H1 (cell line): ENCODE results near the gene BIN2. TPM values are rescaled to one million over a fixed set of nuclear protein-coding genes. Genes with fewer than 3 reads are reported as not detected.

Experiments
- CTCF ChIA-PET: fragments of 300-600 bp; sonication (Branson Sonifier 250); formaldehyde crosslinking; loops from one replicate; lab custom pipeline; 2021; ENCODE audit not compliant: partially characterized antibody; lab: Charles Lee
- POLR2A ChIA-PET: fragments of 300-600 bp; sonication (Branson Sonifier 250); formaldehyde crosslinking; loops from one replicate; lab custom pipeline; 2021; ENCODE audit warnings: inconsistent platforms; ENCODE audit not compliant: partially characterized antibody; lab: Charles Lee
- DNase-seq, 2 experiments: peaks; one replicate each; pipeline versions ENCODE4 v3.0.0 to v3.0.0-alpha.2; 2010 to 2022; ENCODE audit warnings: low spot score in 2 of 2, low read depth in 1 of 2, mixed read lengths in 1 of 2
- FAIRE-seq: peaks from 2 replicates; lab custom pipeline; 2011; peaks lifted over from hg19 to GRCh38; lab: Jason Lieb, UNC
- H2AFZ ChIP-seq: 2 replicates; pipeline ENCODE4 v1.8.1; 2012; ENCODE audit warnings: low read length, inconsistent platforms
- H2AK5ac ChIP-seq: 2 replicates; pipeline ENCODE4 v1.6.1; 2013; ENCODE audit warnings: low read depth, low read length
- H2BK120ac ChIP-seq: replicated peaks from 2 replicates; pipeline ENCODE3; 2013; ENCODE audit warnings: low read depth, low read length, inconsistent platforms
- H2BK12ac ChIP-seq: 2 replicates; pipeline ENCODE4 v1.6.1; 2013; ENCODE audit warnings: low read depth, low read length
- H2BK15ac ChIP-seq: 2 replicates; pipeline ENCODE4 v1.6.1; 2013; ENCODE audit warnings: low read length
- H2BK20ac ChIP-seq: 2 replicates; pipeline ENCODE4 v1.6.1; 2013; ENCODE audit warnings: low read length
- H2BK5ac ChIP-seq: 2 replicates; pipeline ENCODE4 v1.6.1; 2013; ENCODE audit warnings: low read depth, low read length
- H3K14ac ChIP-seq: 2 replicates; pipeline ENCODE4 v1.6.1; 2013; ENCODE audit warnings: inconsistent platforms; ENCODE audit not compliant: insufficient read length
- H3K18ac ChIP-seq: 2 replicates; pipeline ENCODE4 v1.6.1; 2013; ENCODE audit warnings: low read length; ENCODE audit errors: extremely low read depth
- H3K23ac ChIP-seq: 2 replicates; pipeline ENCODE4 v1.6.1; 2013; ENCODE audit warnings: inconsistent platforms; ENCODE audit not compliant: insufficient read length
- H3K23me2 ChIP-seq: 2 replicates; pipeline ENCODE4 v1.6.1; 2013; ENCODE audit warnings: low read depth, low read length
- H3K27ac ChIP-seq: 2 replicates; pipeline ENCODE4 v1.6.1; 2011; ENCODE audit warnings: low read depth, low read length, inconsistent platforms
- H3K27me3 ChIP-seq, 4 experiments: replicated peaks in 1 of 4; 1 replicate in 1 of 4; 2 replicates in 3 of 4; pipeline versions ENCODE4 v1.6.1 to v1.8.1; 2011 to 2013; ENCODE audit warnings: low read length in 3 of 4, mild to moderate bottlenecking in 3 of 4, inconsistent platforms in 2 of 4, mixed read lengths in 2 of 4, moderate library complexity in 1 of 4; ENCODE audit not compliant: control insufficient read depth in 3 of 4, insufficient read depth in 3 of 4; ENCODE audit errors: extremely low read depth in 1 of 4
- H3K36me3 ChIP-seq, 4 experiments: 2 replicates each; pipeline versions ENCODE4 v1.6.1 to v1.8.1; 2011 to 2013; ENCODE audit warnings: mild to moderate bottlenecking in 4 of 4, low read length in 3 of 4, moderate library complexity in 2 of 4, control low read depth in 1 of 4, inconsistent platforms in 1 of 4; ENCODE audit not compliant: insufficient read depth in 4 of 4, control insufficient read depth in 2 of 4
- H3K4ac ChIP-seq: replicated peaks from 2 replicates; pipeline ENCODE3; 2013; ENCODE audit warnings: low read length, low read depth, mixed read lengths, inconsistent platforms; ENCODE audit not compliant: insufficient read length
- H3K4me1 ChIP-seq, 4 experiments: replicated peaks in 1 of 4; 1 replicate in 1 of 4; 2 replicates in 3 of 4; pipeline versions ENCODE4 v1.6.1 to v1.8.1; 2011 to 2013; ENCODE audit warnings: low read length in 3 of 4, inconsistent platforms in 2 of 4, mixed read lengths in 1 of 4; ENCODE audit not compliant: insufficient read depth in 4 of 4, control insufficient read depth in 3 of 4
- H3K4me2 ChIP-seq, 2 experiments: 2 replicates each; pipeline versions ENCODE4 v1.6.1 to v1.8.1; 2011 to 2013; ENCODE audit warnings: low read depth in 2 of 2, low read length in 2 of 2, control low read depth in 1 of 2, inconsistent platforms in 1 of 2, mild to moderate bottlenecking in 1 of 2; ENCODE audit not compliant: insufficient read depth in 1 of 2
- H3K4me3 ChIP-seq, 4 experiments: fragments of 200-600, 300-600 bp in 1 of 4; sonication (generic), shearing (Covaris generic), sonication (Bioruptor Twin) in 1 of 4; 2 replicates each; pipeline versions ENCODE4 v1.5.1 to v1.8.1; 2011 to 2016; ENCODE audit warnings: low read length in 4 of 4, low read depth in 3 of 4, control low read depth in 2 of 4, inconsistent platforms in 2 of 4, mild to moderate bottlenecking in 2 of 4, mixed read lengths in 1 of 4, moderate library complexity in 1 of 4; ENCODE audit not compliant: insufficient read depth in 2 of 4; ENCODE audit errors: extremely low read depth in 1 of 4
- H3K56ac ChIP-seq: replicated peaks from 2 replicates; pipeline ENCODE3; 2013; ENCODE audit warnings: low read depth, mild to moderate bottlenecking, mixed read lengths, low read length, inconsistent platforms; ENCODE audit not compliant: insufficient read length
- H3K79me1 ChIP-seq: 2 replicates; pipeline ENCODE4 v1.6.1; 2013; ENCODE audit warnings: low read depth, low read length, control low read depth
- H3K79me2 ChIP-seq, 2 experiments: 2 replicates each; pipeline versions ENCODE4 v1.6.1 to v1.8.1; 2012 to 2013; ENCODE audit warnings: low read length in 2 of 2, mild to moderate bottlenecking in 2 of 2, inconsistent platforms in 1 of 2; ENCODE audit not compliant: insufficient read depth in 2 of 2, control insufficient read depth in 1 of 2
- H3K9ac ChIP-seq, 4 experiments: replicated peaks in 1 of 4; 1 replicate in 1 of 4; 2 replicates in 3 of 4; pipeline versions ENCODE4 v1.6.1 to v1.8.1; 2011 to 2013; ENCODE audit warnings: low read depth in 3 of 4, low read length in 3 of 4, control low read depth in 2 of 4, mild to moderate bottlenecking in 2 of 4, moderate library complexity in 2 of 4, inconsistent platforms in 1 of 4; ENCODE audit errors: extremely low read depth in 1 of 4
- H3K9me3 ChIP-seq, 2 experiments: 2 replicates each; pipeline versions ENCODE4 v1.6.1 to v1.8.1; 2012 to 2013; ENCODE audit warnings: mild to moderate bottlenecking in 2 of 2, moderate library complexity in 2 of 2, control low read depth in 1 of 2, inconsistent platforms in 1 of 2, low read depth in 1 of 2, low read length in 1 of 2, mixed read lengths in 1 of 2; ENCODE audit not compliant: insufficient read depth in 2 of 2
- H4K20me1 ChIP-seq, 2 experiments: replicated peaks in 1 of 2; 2 replicates each; pipeline versions ENCODE3 to v1.8.1; 2011 to 2013; ENCODE audit warnings: inconsistent platforms in 2 of 2, low read length in 2 of 2, mild to moderate bottlenecking in 1 of 2; ENCODE audit not compliant: insufficient read depth in 2 of 2, control insufficient read depth in 1 of 2
- H4K5ac ChIP-seq: 2 replicates; pipeline ENCODE4 v1.6.1; 2013; ENCODE audit warnings: low read length, low read depth, mixed read lengths, inconsistent platforms; ENCODE audit not compliant: insufficient read length
- H4K8ac ChIP-seq: 2 replicates; pipeline ENCODE4 v1.8.0; 2013; ENCODE audit warnings: mild to moderate bottlenecking, moderate library complexity, low read length, inconsistent platforms; ENCODE audit not compliant: insufficient read depth; ENCODE audit errors: extremely low read depth
- H4K91ac ChIP-seq: replicated peaks from 2 replicates; pipeline ENCODE3; 2013; ENCODE audit warnings: low read length, mixed read lengths, inconsistent platforms; ENCODE audit not compliant: insufficient read length
- POLR2A ChIP-seq, 2 experiments: IDR thresholded peaks; 1 replicate in 1 of 2; 2 replicates in 1 of 2; pipeline ENCODE4 v1.6.1; 2011; ENCODE audit warnings: low read depth in 2 of 2, low read length in 2 of 2, mild to moderate bottlenecking in 2 of 2; ENCODE audit errors: control extremely low read depth in 1 of 2
- POLR2AphosphoS5 ChIP-seq: IDR thresholded peaks from 2 replicates; pipeline ENCODE4 v1.6.1; 2011; ENCODE audit warnings: low read depth, low read length
- SIX5 ChIP-seq: IDR thresholded peaks from 2 replicates; pipeline ENCODE4 v1.6.1; 2011; ENCODE audit warnings: mild to moderate bottlenecking, low read depth, low read length
- WGBS, 2 experiments: shearing (Covaris generic) in 1 of 2; methylation state at CpG; one replicate each; pipeline versions ENCODE4 v1.1.6 to v1.1.7; 2013 to 2015; ENCODE audit warnings: low lambda C conversion rate in 2 of 2, mixed read lengths in 2 of 2, inconsistent platforms in 1 of 2, low coverage in 1 of 2, missing lambda C conversion rate in 1 of 2; ENCODE audit not compliant: insufficient replicate concordance in 2 of 2, insufficient coverage in 1 of 2, insufficient read length in 1 of 2; ENCODE audit errors: extremely low coverage in 1 of 2, missing lambda C conversion rate in 1 of 2; 5-methylcytosine and 5-hydroxymethylcytosine counted together
- polyA plus RNA-seq, 7 experiments: library from polyadenylated mRNA; depleted of rRNA in 3 of 7; stranded (reverse) in 5 of 7; unstranded in 2 of 7; fragments of >200 nt in 5 of 7; fragments of 200-250 nt in 2 of 7; gene quantifications; 1 replicate in 5 of 7; 2 replicates in 1 of 7; 4 replicates in 1 of 7; pipeline versions ENCODE4 v1.2.1 to v1.2.3, GENCODE V29; 2011 to 2013; ENCODE audit warnings: missing spikeins in 2 of 7, mixed read lengths in 2 of 7
- total RNA-seq: library from RNA; stranded (reverse); fragmentation: NEBNext Ultra II Directional; extraction: Animal tissue kit (Norgen Biotek cat#: 25700); gene quantifications from 2 replicates; pipeline ENCODE4 v1.2.1, GENCODE V29; 2021

Gene BIN2
- total and polyA plus RNA-seq, 2 of the 8 experiments (the other 6 are each of a cell fraction or from before 2014, with no cell fraction given): not detected

DNA sequence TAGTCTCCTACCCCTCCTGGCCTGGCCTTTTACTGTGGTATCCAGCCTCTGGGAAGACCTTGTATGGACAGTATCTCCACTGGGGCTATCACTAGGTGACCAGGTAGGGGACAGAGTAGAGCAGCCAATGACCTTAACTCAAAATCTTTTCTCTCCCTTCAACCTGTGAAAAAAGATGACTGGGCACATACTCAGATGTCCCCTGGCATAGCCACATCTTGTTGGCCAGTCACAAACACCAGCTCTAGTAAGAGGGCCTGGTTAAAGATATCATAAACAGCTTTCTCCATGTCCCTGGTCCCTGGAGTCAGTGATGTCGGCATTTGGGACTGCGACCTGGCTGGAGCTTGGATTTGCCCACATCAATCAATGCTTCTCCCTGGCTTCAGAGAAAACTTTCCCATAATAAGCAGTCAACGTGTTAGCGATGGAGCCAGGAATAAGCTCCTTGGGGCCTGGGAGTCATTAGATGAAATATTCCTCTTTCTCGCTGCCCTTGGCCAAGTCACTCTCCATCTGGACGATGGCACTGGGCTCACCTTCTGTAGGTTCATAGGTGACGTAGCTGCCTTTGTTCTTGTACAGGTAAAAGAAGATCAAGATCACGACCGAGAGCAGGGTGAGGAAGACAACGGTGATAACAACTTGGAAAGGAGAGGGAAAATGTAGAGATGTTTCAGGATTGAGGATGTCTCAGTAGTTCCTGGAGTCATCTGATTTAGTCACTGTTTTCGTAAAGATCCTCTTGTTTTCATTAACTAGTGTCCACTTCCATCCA lies 78.3 kb downstream of the BIN2 start:
- Histone ChIP-seq H3K27me3 (no peaks in the 10 kb centered on the region), H2AFZ (no peak overlapping the region), H4K5ac (no peak overlapping the region), H2BK12ac (peak overlapping the region; percentile 22; the same call in 1 of the 2 replicates), H3K79me1 (peaks cover 3% of the 10 kb centered on the region; the same call in 1 of the 2 replicates), H4K91ac (no peak overlapping the region), H4K20me1 (peaks cover 0 to 2% of the 10 kb centered on the region in 2 experiments), H3K4me2 (no peak overlapping the region), H3K36me3 (peaks cover 12 to 33% (median 21%) of the 10 kb centered on the region in 4 experiments), H3K23me2 (no peaks in the 10 kb centered on the region; the same call in 1 of the 2 replicates), H2BK5ac (peak overlapping the region; percentile 49; the same call in 1 of the 2 replicates), H3K56ac (no peak overlapping the region), H3K23ac (no peak overlapping the region), H2BK20ac (0 out of 2 replicates have a peak overlapping the region, but pooled peaks have one; percentile 7), H2AK5ac (no peak overlapping the region), H3K4ac (no peak overlapping the region), H3K27ac (no peak overlapping the region), H3K14ac (no peak overlapping the region), H3K18ac (no peak overlapping the region), H3K79me2 (peaks cover 0 to 4% of the 10 kb centered on the region in 2 experiments; a peak in 1 of 4 replicates), H3K9ac (no peak overlapping the region), H2BK120ac (no peak overlapping the region), H3K4me3 (no peak overlapping the region), H4K8ac (no peak overlapping the region), H3K9me3 (no peaks in the 10 kb centered on the region), H2BK15ac (peak overlapping the region; percentile 74; the same call in 1 of the 2 replicates), H3K4me1 (peaks cover 0 to 19% (median 7%) of the 10 kb centered on the region in 4 experiments; a peak in 6 of 7 replicates)
- WGBS, 2 experiments: 97% methylated on average over 11 of the region's 11 CpGs; no CpG with 5 or more reads in 1 of the 2 experiments
- ChIA-PET POLR2A (interaction anchor here (0.8 to 1.5 kb wide), 5 partner anchors 10 to 75 kb away, joined by 3 to 9 read pairs (median 4); partner anchors contain the start of gene SMAGP), CTCF (interaction anchor here (1.1 to 1.5 kb wide), 2 partner anchors 27 to 162 kb away, joined by 3 to 6 read pairs; partner anchors contain the start of genes CSRNP2 and POU6F1)
- TF ChIP-seq POLR2A (IDR thresholded peaks at IDR 0.05; ENCODE audit: control extremely low read depth in 1 of 2, low read depth in 2 of 2, low read length in 2 of 2): 0 out of 3 replicates have a peak, but pooled peaks of 1 of the 2 experiments have one; percentile 34
- 0 out of 2 replicates have a peak, but pooled peaks have one; percentile 6 for TF ChIP-seq POLR2AphosphoS5
- TF ChIP-seq SIX5: no peak
- FAIRE-seq: no peak
- no peak for DNase-seq
